ENCODE measurements around the gene JAK1. TPM values are rescaled to one million over a fixed set of nuclear protein-coding genes. Genes with fewer than 3 reads are reported as not detected.

The JAK1 gene
- total and polyA plus RNA-seq, 11 donors, result 20.5 to 189 (median 94.8) TPM

- ATAC-seq (no peak), DNase-seq (no peak)
- no peaks in the 10 kb centered on the region for H3K9me3 ChIP-seq
- WGBS, 4 donors, result 67 to 76% (median 71%) methylated on average over 5 of the region's 5 CpGs
- no peak overlapping the region for H3K4me3 ChIP-seq
- H3K27ac ChIP-seq, result no peak overlapping the region
- peaks cover 0 to 28% (median 0%) of the 10 kb centered on the region in 12 donors for H3K4me1 ChIP-seq
- no peaks in the 10 kb centered on the region for H3K27me3 ChIP-seq
- intact Hi-C loops (cut with DNase I), result loop anchor here in 1 of 10 donors (5.0 kb wide), 1 partner anchor 558 kb away; no protein-coding TSS in a partner anchor
- H3K36me3 ChIP-seq, result peaks cover 0 to 51% (median 48%) of the 10 kb centered on the region in 9 donors
- no peak for TF ChIP-seq POLR2A (IDR thresholded peaks at IDR 0.05)
- no peak for TF ChIP-seq CTCF (IDR thresholded peaks at IDR 0.05)
These were observed 136.2 kb downstream of the JAK1 start for GRCh38 chr1:64830030-64830651.

GRCh38 chr1:64829411-64830029 lies 136.8 kb downstream of the JAK1 start:
- 61 to 66% (median 62%) methylated on average over 8 of the region's 8 CpGs for WGBS, 4 donors
- peaks cover 0 to 28% (median under 1%) of the 10 kb centered on the region in 12 donors for H3K4me1 ChIP-seq
- intact Hi-C loops (cut with DNase I), result loop anchor here in 7 of 10 donors (5.0 to 10.0 kb wide), 6 partner anchors 92 to 562 kb away; partner anchors contain the start of gene CACHD1 (in 2 of the 7)
- TF ChIP-seq POLR2A (IDR thresholded peaks at IDR 0.05) (no peak), CTCF (IDR thresholded peaks at IDR 0.05) (no peak)
- H3K4me3 ChIP-seq, result no peak overlapping the region
- ATAC-seq (peak; percentile 64 to 86 (median 72)), DNase-seq (no peak)
- peak overlapping the region in 1 of 12 donors; percentile 34 for H3K27ac ChIP-seq
- H3K9me3 ChIP-seq, result no peaks in the 10 kb centered on the region
- peaks cover 0 to 45% (median 42%) of the 10 kb centered on the region in 9 donors for H3K36me3 ChIP-seq
- H3K27me3 ChIP-seq, result no peaks in the 10 kb centered on the region

DNA sequence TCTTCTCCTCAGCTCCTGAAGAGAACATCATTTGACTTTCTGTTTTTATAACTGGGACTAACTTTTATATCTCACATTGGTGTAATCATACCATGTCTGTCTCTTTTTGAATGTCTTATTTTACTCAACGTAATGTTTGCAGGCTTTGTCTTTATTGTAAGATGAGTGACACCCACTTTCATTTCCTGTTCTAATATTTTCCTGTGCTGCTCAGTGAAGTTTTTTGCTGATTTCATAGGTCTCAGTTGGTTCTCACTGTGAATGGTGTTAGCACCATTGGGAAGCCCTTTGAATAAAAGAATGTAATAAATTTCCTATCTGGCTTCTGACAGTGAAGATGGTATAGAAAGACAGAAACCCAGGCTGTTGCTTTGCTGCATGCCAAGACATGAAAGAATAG lies 137.5 kb downstream of the JAK1 start:
- Histone ChIP-seq H3K27ac (peak overlapping the region in 1 of 12 donors; percentile 34), H3K4me3 (no peak overlapping the region), H3K9me3 (no peaks in the 10 kb centered on the region), H3K27me3 (no peaks in the 10 kb centered on the region), H3K4me1 (peaks cover 0 to 35% (median 4%) of the 10 kb centered on the region in 12 donors), H3K36me3 (peaks cover 0 to 38% (median 35%) of the 10 kb centered on the region in 9 donors)
- TF ChIP-seq CTCF (IDR thresholded peaks at IDR 0.05) (no peak), POLR2A (IDR thresholded peaks at IDR 0.05) (no peak)
- intact Hi-C loops (cut with DNase I), result loop anchor here in 7 of 10 donors (5.0 to 10.0 kb wide), 6 partner anchors 92 to 562 kb away; partner anchors contain the start of gene CACHD1 (in 2 of the 7)
- DNase-seq (no peak), ATAC-seq (no peak)
- 42 to 51% (median 48%) methylated on average over 1 of the region's 1 CpG for WGBS, 4 donors

DNA sequence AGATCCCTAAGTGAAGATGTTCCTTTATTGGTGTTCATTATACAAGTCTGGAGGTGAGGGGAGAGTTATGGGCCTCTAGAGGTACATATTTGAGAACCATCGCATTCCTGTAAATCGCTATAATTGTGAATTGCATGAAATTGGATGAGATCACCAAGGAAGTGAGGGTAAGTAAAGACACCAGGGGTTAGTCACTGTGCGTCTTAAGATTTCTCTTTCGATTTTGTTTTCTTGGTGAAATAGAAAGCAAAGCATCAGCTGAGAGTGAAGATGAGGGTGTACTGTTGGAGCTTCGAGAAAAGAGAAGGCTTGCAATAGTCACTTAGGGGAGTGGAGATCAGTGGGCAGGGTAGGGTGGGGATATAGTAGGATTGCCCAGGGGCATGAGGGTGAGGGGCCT lies 139.4 kb downstream of the JAK1 start:
- no peaks in the 10 kb centered on the region for H3K27me3 ChIP-seq
- ATAC-seq, result no peak
- intact Hi-C loops (cut with DNase I), result loop anchor here in 7 of 10 donors (5.0 to 10.0 kb wide), 6 partner anchors 90 to 560 kb away; partner anchors contain the start of gene CACHD1 (in 2 of the 7)
- H3K9me3 ChIP-seq, result no peaks in the 10 kb centered on the region
- H3K4me1 ChIP-seq, result peaks cover 0 to 35% (median 4%) of the 10 kb centered on the region in 12 donors
- peaks cover 0 to 19% (median 17%) of the 10 kb centered on the region in 9 donors for H3K36me3 ChIP-seq
- peak overlapping the region in 1 of 12 donors; percentile 70 for H3K27ac ChIP-seq
- no peak overlapping the region for H3K4me3 ChIP-seq
- no peak for DNase-seq
- TF ChIP-seq POLR2A (IDR thresholded peaks at IDR 0.05) (no peak), CTCF (IDR thresholded peaks at IDR 0.05) (no peak)
- WGBS, 4 donors, result 86 to 96% (median 91%) methylated on average over 5 of the region's 5 CpGs
